ENCODE results near the gene NUDT21. TPM values are rescaled to one million over a fixed set of nuclear protein-coding genes. Genes with fewer than 3 reads are reported as not detected.
"Not testable (repeated sequence)": the region's sequence is repeated elsewhere in the genome, so short reads cannot be mapped to it uniquely, and the experiment has no call there.

Gene NUDT21
- total RNA-seq, 2 donors from 2014 or later: 9.2 to 24.6 TPM

DNA sequence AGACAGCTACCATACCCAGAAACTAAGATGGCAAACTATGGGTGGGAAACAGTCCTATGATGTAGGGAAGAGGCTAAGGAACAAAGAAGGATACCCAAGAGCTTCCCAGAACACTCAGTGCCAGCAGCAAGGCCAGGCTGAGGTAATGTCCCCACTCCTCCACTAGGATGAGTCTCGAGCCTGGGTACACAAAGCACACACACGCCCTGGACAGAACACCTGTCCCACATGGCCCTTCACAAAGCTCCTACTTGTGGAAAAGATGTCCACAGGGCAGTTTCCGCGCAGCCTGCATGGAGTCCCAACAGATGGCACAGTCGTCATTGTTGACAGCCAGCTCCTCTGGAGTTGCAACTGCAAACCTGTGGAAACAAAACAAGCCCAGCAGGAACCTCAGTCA is 49.6 kb downstream of the NUDT21 start:
- no peak for ATAC-seq
- 83 to 90% methylated on average over 5 of the region's 5 CpGs for WGBS, 2 donors

GRCh38 chr16:56400458-56400857 is 50.7 kb downstream of the NUDT21 start:
- Histone ChIP-seq H3K4me1 (no peaks in the 10 kb centered on the region), H3K36me3 (replicated peaks in 1 of 2; ENCODE audit: insufficient read depth in 1 of 2, low read depth in 2 of 2) (peaks cover 0 to 24% of the 10 kb centered on the region in 2 donors), H3K27me3 (no peaks in the 10 kb centered on the region), H3K4me3 (no peak overlapping the region), H3K27ac (no peak overlapping the region), H3K9me3 (no peaks in the 10 kb centered on the region)
- no peak for TF ChIP-seq CTCF (IDR thresholded peaks at IDR 0.05)
- intact Hi-C loops (cut with DNase I): no loop called here
- no peak for ATAC-seq
- 69 to 77% methylated on average over 5 of the region's 5 CpGs for WGBS, 2 donors
- no peak for DNase-seq

More for the DNA sequence above, 49.6 kb downstream of the NUDT21 start:
- H3K27me3 ChIP-seq: no peaks in the 10 kb centered on the region
- no peaks in the 10 kb centered on the region for H3K4me1 ChIP-seq
- no peaks in the 10 kb centered on the region for H3K9me3 ChIP-seq
- no peak overlapping the region for H3K27ac ChIP-seq
- no peak for DNase-seq
- no peak overlapping the region for H3K4me3 ChIP-seq
- intact Hi-C loops (cut with DNase I): no loop called here
- peaks cover 0 to 24% of the 10 kb centered on the region in 2 donors for H3K36me3 ChIP-seq (replicated peaks in 1 of 2; ENCODE audit: insufficient read depth in 1 of 2, low read depth in 2 of 2)
- TF ChIP-seq POLR2A (IDR thresholded peaks at IDR 0.05): no peak
- TF ChIP-seq CTCF (IDR thresholded peaks at IDR 0.05): peak in 1 of 7 experiments; percentile 12

- 83 to 89% methylated on average over 2 of the region's 2 CpGs for WGBS, 2 donors
- intact Hi-C loops (cut with DNase I): no loop called here
- H3K27me3 ChIP-seq: no peaks in the 10 kb centered on the region
- DNase-seq (no peak), ATAC-seq (no peak)
- no peak overlapping the region for H3K4me3 ChIP-seq
- no peak overlapping the region for H3K27ac ChIP-seq
- no peaks in the 10 kb centered on the region for H3K9me3 ChIP-seq
- TF ChIP-seq CTCF (IDR thresholded peaks at IDR 0.05) (no peak), POLR2A (IDR thresholded peaks at IDR 0.05) (no peak)
- H3K4me1 ChIP-seq: no peaks in the 10 kb centered on the region
- H3K36me3 ChIP-seq (replicated peaks in 1 of 2; ENCODE audit: insufficient read depth in 1 of 2, low read depth in 2 of 2): peaks cover 0 to 19% of the 10 kb centered on the region in 2 donors
Observed at GRCh38 chr16:56399486-56399885, 51.6 kb downstream of the NUDT21 start.

GRCh38 chr16:56399047-56399446 is 52.1 kb downstream of the NUDT21 start:
- Histone ChIP-seq H3K36me3 (replicated peaks in 1 of 2; ENCODE audit: insufficient read depth in 1 of 2, low read depth in 2 of 2) (peaks cover 0 to 18% of the 10 kb centered on the region in 2 donors), H3K4me3 (no peak overlapping the region), H3K27ac (no peak overlapping the region), H3K27me3 (no peaks in the 10 kb centered on the region), H3K9me3 (no peaks in the 10 kb centered on the region), H3K4me1 (no peaks in the 10 kb centered on the region)
- ATAC-seq (no peak), DNase-seq (no peak)
- no peak for TF ChIP-seq CTCF (IDR thresholded peaks at IDR 0.05)
- no peak for TF ChIP-seq POLR2A (IDR thresholded peaks at IDR 0.05)
- WGBS, 2 donors: 61 to 73% methylated on average over 2 of the region's 2 CpGs
- intact Hi-C loops (cut with DNase I): no loop called here

GRCh38 chr16:56396724-56397123 is 54.4 kb downstream of the NUDT21 start:
- H3K27me3 ChIP-seq; intact Hi-C loops (cut with DNase I); H3K4me3 ChIP-seq; H3K4me1 ChIP-seq; ATAC-seq; H3K36me3 ChIP-seq (replicated peaks in 1 of 2; ENCODE audit: insufficient read depth in 1 of 2, low read depth in 2 of 2); DNase-seq; H3K27ac ChIP-seq; H3K9me3 ChIP-seq: not testable (repeated sequence)
- WGBS, 2 donors: 97 to 100% methylated on average over 3 of the region's 3 CpGs
